Suprapubic skin (tissue), 2 donors: ENCODE measurements around the gene NOTCH4.

Experiments used
- EP300 ChIP-seq: sonication (generic); formaldehyde crosslinking; IDR thresholded peaks from one replicate; pipeline ENCODE4 v1.6.1; 2017; ENCODE audit warnings: antibody characterized with exemption
- POLR2A ChIP-seq, 2 donors: fragments of 450-650 bp; IDR thresholded peaks; one replicate each; pipeline ENCODE4 v1.6.1; 2017; ENCODE audit warnings: antibody characterized with exemption in 2 of 2, mild to moderate bottlenecking in 2 of 2, moderate library complexity in 2 of 2

DNA sequence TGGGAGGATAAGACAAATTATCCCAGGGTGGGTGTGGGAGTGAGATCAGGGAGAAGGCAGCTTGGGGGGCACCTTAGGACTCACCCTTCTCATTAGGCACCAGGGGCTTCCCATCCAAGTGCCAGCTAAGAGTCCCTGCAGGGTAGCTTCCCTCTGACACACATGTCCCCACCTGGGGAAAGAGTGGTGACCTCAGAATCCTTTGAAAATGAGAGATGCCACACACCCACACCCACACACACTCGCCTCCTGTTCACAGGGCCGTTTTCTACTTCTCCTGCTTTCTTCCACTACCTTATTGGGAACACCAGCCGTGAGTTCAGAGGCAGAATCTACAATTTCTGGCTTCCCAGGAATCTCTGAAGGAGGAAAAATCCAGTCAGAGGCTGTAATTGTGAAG lies 40.8 kb downstream of the NOTCH4 start:
- no peak for TF ChIP-seq POLR2A (IDR thresholded peaks at IDR 0.05)
- no peak for TF ChIP-seq EP300
